Transverse colon (tissue), 4 donors: ENCODE data around the gene NPAS3. TPM values are rescaled to one million over a fixed set of nuclear protein-coding genes. Genes with fewer than 3 reads are reported as not detected.

Source experiments
- DNase-seq: peaks from one replicate; pipeline ENCODE4 v3.0.0-alpha.2; 2019
- H3K27ac ChIP-seq, 4 donors: fragments of 200-600 bp; sonication (generic); 2 replicates each; pipeline ENCODE4 v1.5.1; 2016 to 2018; ENCODE audit warnings: inconsistent platforms in 4 of 4
- H3K27me3 ChIP-seq: fragments of 200-600 bp; sonication (generic); 2 replicates; pipeline ENCODE4 v1.5.1; 2017; ENCODE audit warnings: inconsistent platforms
- H3K36me3 ChIP-seq, 4 donors: fragments of 200-600 bp; sonication (generic); 2 replicates each; pipeline ENCODE4 v1.5.1; 2017 to 2019; ENCODE audit warnings: inconsistent platforms in 4 of 4
- H3K4me1 ChIP-seq, 4 donors: fragments of 200-600 bp; sonication (generic); 2 replicates each; pipeline ENCODE4 v1.5.1; 2017 to 2020; ENCODE audit warnings: inconsistent platforms in 4 of 4
- H3K4me3 ChIP-seq, 4 donors: fragments of 200-600 bp; sonication (generic); 1 replicate in 1 of 4; 2 replicates in 3 of 4; pipeline versions ENCODE4 v1.5.1 to v1.6.1; 2017 to 2019; ENCODE audit warnings: inconsistent platforms in 4 of 4
- H3K9me3 ChIP-seq, 2 donors: fragments of 200-600 bp; sonication (generic); 2 replicates each; pipeline ENCODE4 v1.5.1; 2017 to 2019; ENCODE audit warnings: inconsistent platforms in 2 of 2
- EP300 ChIP-seq: sonication (generic); formaldehyde crosslinking; IDR thresholded peaks from one replicate; pipeline ENCODE4 v1.6.1; 2017; ENCODE audit warnings: antibody characterized with exemption, low read depth
- POLR2A ChIP-seq: fragments of 450-650 bp; IDR thresholded peaks from one replicate; pipeline ENCODE4 v1.6.1; 2016; ENCODE audit warnings: antibody characterized with exemption, mild to moderate bottlenecking, moderate library complexity
- POLR2AphosphoS5 ChIP-seq, 3 donors: sonication (generic); formaldehyde crosslinking; IDR thresholded peaks; one replicate each; pipeline ENCODE4 v1.6.1; 2016; ENCODE audit warnings: antibody characterized with exemption in 3 of 3
- WGBS, 2 donors: methylation state at CpG; one replicate each; pipeline ENCODE4 v1.1.5; 2018; ENCODE audit warnings: low coverage in 1 of 2; 5-methylcytosine and 5-hydroxymethylcytosine counted together
- in situ Hi-C, 4 donors: fragments of 200-750 bp; cut with MboI; loops; one replicate each; pipeline versions ENCODE4 v1.15.0 to v1.15.1; 2017; ENCODE audit warnings: low sequenced_read_pairs in 3 of 4, low pct_ligation_motif_present in 1 of 4, low pct_unique_long_range_greater_than_20kb in 1 of 4
- intact Hi-C: fragments of 100-400 bp; cut with DNase I; formaldehyde crosslinking; loops from one replicate; pipeline ENCODE4 v1.15.1; 2023; ENCODE audit warnings: low total_unique reads
- total RNA-seq, 4 donors: library from RNA; depleted of rRNA; stranded (reverse); fragments of >200 nt; gene quantifications; one replicate each; pipeline ENCODE4 v1.1.0, GENCODE V29; 2016
- TF ChIP-seq, protein P1 (sequence below), 5 experiments: fragments of 200-600 bp in 3 of 5; fragments of 450-650 bp in 2 of 5; sonication (generic) in 3 of 5; IDR thresholded peaks; 1 replicate in 2 of 5; 2 replicates in 3 of 5; pipeline ENCODE4 v1.5.1; 2016 to 2017; ENCODE audit warnings: antibody characterized with exemption in 5 of 5, inconsistent platforms in 3 of 5, mild to moderate bottlenecking in 2 of 5, moderate library complexity in 1 of 5

Gene NPAS3
- total RNA-seq, 4 donors from 2014 or later: 0.96 to 6.4 (median 1.8) TPM

DNA sequence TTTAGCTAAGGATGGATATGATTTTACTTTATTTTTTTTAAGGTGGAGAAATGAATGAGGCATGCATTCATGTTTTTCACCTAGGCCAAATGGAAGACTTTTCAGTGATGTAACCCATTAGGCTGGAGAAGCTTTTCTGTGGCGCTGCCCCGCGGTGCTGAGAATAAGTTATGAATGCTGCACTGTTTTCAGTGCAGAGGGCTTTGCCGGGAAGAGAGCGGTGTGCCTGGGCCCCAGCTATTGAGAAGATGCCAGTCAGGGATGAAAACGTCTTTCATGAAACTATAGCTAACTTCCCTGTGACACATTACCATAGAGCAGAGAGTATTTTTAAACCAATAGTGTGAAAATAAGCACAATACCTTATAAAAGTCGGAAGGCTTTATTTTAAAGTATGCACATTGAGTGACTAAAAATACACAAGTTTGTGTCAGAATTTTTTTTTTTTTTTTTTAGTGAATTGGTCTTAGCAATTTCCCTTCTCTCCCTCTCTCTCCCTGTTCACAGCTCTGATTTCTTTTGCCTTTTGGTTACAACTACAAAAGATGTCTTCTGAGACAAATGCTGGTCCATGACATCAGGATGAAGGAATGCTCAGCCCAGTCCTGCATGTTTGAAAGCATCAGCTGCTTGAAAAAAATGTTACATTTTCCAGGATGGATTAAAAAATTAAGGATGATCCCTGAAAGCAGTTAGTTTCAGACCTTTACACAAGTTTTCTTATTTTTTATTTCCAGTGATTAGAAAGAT is 48.3 kb downstream of the NPAS3 start:
- intact Hi-C loops: no loop called here

DNA sequence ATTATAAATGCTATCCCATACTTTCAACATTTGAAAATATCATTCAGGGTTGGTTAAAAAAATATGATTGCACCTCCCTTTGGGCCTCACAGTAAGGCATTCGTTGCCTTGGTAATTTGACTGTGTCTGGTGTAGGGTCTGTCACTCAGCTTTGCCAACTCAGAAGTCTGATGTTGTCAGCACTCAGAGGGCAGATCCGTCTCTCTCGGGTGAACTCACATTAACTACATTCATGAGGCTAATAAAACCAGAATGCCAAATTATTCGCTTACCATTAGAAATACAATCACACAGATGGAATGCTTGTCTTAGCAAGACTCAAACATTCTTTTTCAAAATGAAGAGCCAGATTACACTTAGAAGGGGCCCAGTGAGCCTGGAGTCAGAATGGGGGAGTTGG is 53.0 kb downstream of the NPAS3 start:
- TF ChIP-seq, protein P1, sequence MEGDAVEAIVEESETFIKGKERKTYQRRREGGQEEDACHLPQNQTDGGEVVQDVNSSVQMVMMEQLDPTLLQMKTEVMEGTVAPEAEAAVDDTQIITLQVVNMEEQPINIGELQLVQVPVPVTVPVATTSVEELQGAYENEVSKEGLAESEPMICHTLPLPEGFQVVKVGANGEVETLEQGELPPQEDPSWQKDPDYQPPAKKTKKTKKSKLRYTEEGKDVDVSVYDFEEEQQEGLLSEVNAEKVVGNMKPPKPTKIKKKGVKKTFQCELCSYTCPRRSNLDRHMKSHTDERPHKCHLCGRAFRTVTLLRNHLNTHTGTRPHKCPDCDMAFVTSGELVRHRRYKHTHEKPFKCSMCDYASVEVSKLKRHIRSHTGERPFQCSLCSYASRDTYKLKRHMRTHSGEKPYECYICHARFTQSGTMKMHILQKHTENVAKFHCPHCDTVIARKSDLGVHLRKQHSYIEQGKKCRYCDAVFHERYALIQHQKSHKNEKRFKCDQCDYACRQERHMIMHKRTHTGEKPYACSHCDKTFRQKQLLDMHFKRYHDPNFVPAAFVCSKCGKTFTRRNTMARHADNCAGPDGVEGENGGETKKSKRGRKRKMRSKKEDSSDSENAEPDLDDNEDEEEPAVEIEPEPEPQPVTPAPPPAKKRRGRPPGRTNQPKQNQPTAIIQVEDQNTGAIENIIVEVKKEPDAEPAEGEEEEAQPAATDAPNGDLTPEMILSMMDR (IDR thresholded peaks at IDR 0.05): no peak
- TF ChIP-seq POLR2AphosphoS5 (IDR thresholded peaks at IDR 0.05) (no peak), POLR2A (no peak), EP300 (no peak)
- Histone ChIP-seq H3K4me3 (no peak overlapping the region), H3K27me3 (no peaks in the 10 kb centered on the region), H3K27ac (no peak overlapping the region), H3K36me3 (no peaks in the 10 kb centered on the region), H3K9me3 (no peaks in the 10 kb centered on the region), H3K4me1 (no peaks in the 10 kb centered on the region)
- in situ Hi-C loops: no loop called here
- 71 to 88% methylated on average over 1 to 4 of the region's 4 CpGs for WGBS, 2 donors
- intact Hi-C loops: no loop called here
- DNase-seq: no peak

More for the DNA sequence above, 48.3 kb downstream of the NPAS3 start:
- Histone ChIP-seq H3K27me3 (no peaks in the 10 kb centered on the region), H3K9me3 (no peaks in the 10 kb centered on the region), H3K4me3 (no peak overlapping the region), H3K4me1 (no peaks in the 10 kb centered on the region), H3K27ac (peak overlapping the region in 2 of 4 donors; percentile 29 to 55), H3K36me3 (no peaks in the 10 kb centered on the region)
- in situ Hi-C loops: no loop called here
- 44 to 76% methylated on average over 5 to 7 of the region's 7 CpGs for WGBS, 2 donors
- DNase-seq: no peak
- TF ChIP-seq POLR2AphosphoS5 (IDR thresholded peaks at IDR 0.05): no peak
- no peak for TF ChIP-seq POLR2A
- TF ChIP-seq EP300: no peak
- TF ChIP-seq, protein P1 (IDR thresholded peaks at IDR 0.05): no peak

DNA sequence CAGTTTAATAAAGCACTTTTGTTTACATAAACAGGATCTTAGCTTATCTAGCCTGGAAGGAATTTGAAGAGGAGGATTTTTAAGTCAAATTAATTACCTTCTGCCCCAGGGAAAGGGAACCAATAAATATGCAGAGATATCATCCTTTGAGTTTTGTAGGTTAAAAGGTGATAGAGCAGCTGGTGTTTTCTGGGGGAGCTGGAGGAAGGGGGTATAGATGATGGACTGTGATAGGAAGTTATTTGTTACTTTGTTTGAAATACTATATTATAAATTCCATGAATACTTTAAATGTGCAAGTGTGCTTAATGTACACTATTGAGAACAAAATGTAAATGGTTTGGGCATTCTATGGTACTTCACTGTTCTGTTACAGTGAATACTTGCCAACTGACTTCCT is 55.2 kb downstream of the NPAS3 start:
- H3K9me3 ChIP-seq: no peaks in the 10 kb centered on the region
- DNase-seq: no peak
- H3K4me3 ChIP-seq: no peak overlapping the region
- H3K4me1 ChIP-seq: no peaks in the 10 kb centered on the region
- no peak overlapping the region for H3K27ac ChIP-seq
- in situ Hi-C loops (no loop called here), intact Hi-C loops (no loop called here)
- no peaks in the 10 kb centered on the region for H3K36me3 ChIP-seq
- TF ChIP-seq EP300 (no peak), POLR2A (no peak), POLR2AphosphoS5 (IDR thresholded peaks at IDR 0.05) (no peak)
- TF ChIP-seq, protein P1 (IDR thresholded peaks at IDR 0.05): no peak
- H3K27me3 ChIP-seq: no peaks in the 10 kb centered on the region

DNA sequence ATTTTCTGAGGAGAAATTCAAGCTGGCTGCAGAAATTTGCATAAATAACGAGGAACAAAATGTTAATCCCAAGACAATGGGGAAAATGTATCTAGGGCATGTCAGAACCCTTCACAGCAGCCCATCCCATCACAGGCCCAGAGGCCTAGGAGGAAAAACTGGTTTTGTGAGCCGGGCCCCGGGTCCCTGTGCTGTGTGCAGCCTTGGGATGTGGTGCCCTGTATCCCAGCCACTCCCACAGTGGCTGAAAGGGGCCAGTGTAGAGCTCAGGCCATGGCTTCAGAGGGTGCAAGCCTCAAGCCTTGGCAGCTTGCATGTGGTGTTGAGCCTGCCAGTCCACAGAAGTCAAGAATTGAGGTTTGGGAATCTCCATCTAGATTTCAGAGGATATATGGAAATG is 57.7 kb downstream of the NPAS3 start:
- TF ChIP-seq POLR2A (no peak), EP300 (no peak), POLR2AphosphoS5 (IDR thresholded peaks at IDR 0.05) (no peak)
- 63 to 83% methylated on average over 1 to 3 of the region's 3 CpGs for WGBS, 2 donors
- Histone ChIP-seq H3K27ac (no peak overlapping the region), H3K9me3 (no peaks in the 10 kb centered on the region), H3K4me1 (no peaks in the 10 kb centered on the region), H3K27me3 (no peaks in the 10 kb centered on the region), H3K36me3 (no peaks in the 10 kb centered on the region), H3K4me3 (no peak overlapping the region)
- in situ Hi-C loops: no loop called here
- DNase-seq: no peak
- intact Hi-C loops: no loop called here

DNA sequence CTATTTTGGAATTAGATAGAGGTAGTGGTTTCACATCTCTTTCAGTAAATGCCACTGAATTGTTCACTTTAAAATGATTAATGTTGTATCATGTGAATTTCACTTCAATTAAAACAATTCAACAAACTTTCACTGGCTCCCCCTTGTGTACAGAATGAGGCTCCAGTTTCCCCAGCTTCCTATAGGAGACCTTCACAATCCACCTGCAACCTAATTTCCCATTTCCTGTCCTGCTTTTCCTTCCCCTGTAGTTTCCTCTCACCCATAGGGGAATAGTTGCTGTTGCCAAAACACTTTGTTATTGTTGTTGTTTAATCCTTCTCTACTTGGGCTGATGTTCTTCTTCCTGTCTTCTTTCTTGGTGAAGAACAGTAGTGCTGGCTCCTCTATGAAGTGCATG is 59.8 kb downstream of the NPAS3 start:
- no peaks in the 10 kb centered on the region for H3K4me1 ChIP-seq
- H3K4me3 ChIP-seq: no peak overlapping the region
- H3K27ac ChIP-seq: no peak overlapping the region
- intact Hi-C loops: no loop called here
- H3K36me3 ChIP-seq: no peaks in the 10 kb centered on the region
- no peak for DNase-seq
- TF ChIP-seq, protein P1 (IDR thresholded peaks at IDR 0.05): peak in 3 of 5 experiments; percentile 17 to 38 (median 36)
- TF ChIP-seq POLR2A (no peak), POLR2AphosphoS5 (IDR thresholded peaks at IDR 0.05) (no peak)
- no peaks in the 10 kb centered on the region for H3K9me3 ChIP-seq
- H3K27me3 ChIP-seq: no peaks in the 10 kb centered on the region
- in situ Hi-C loops: no loop called here
